ENCODE measurements around the gene MBNL2. TPM values are rescaled to one million over a fixed set of nuclear protein-coding genes. Genes with fewer than 3 reads are reported as not detected.

MBNL2 gene
- total RNA-seq, 1 experiment from 2014 or later: 0.17 TPM

DNA sequence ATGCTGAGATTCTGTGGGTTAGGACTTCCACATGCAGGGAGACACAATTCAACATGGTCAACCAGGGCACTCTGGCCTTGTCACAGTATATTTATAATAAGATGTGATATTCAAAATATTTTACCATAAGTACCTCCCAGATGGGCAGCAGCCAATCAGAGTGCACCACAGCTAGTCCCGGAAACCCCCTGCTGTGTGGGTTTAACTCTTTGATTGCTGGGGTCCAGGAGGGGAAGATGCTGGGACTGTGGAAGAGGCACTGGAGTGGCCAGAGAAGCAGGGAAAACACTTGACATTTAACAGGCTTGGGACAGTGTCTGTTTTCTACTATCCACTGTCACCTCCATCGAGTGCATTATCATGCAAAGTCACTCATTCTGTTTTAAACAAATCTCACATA is 99.0 kb downstream of the MBNL2 start:
- Histone ChIP-seq H2BK20ac (ENCODE audit: low read depth, low read length, poor library complexity, severe bottlenecking) (no peak overlapping the region), H3K4ac (ENCODE audit: low read depth, low read length) (no peak overlapping the region), H3T11ph (ENCODE audit: low read length) (no peak overlapping the region), H2AFZ (ENCODE audit: low read length) (no peak overlapping the region), H3K4me2 (ENCODE audit: insufficient read depth, insufficient read length, low read length) (no peak overlapping the region), H3K56ac (ENCODE audit: insufficient read length, low read depth, low read length) (no peak overlapping the region), H3K14ac (ENCODE audit: insufficient read depth, low read length) (no peak overlapping the region), H3K79me2 (ENCODE audit: insufficient read depth, low read length) (no peaks in the 10 kb centered on the region), H2BK15ac (ENCODE audit: low read depth, low read length) (no peak overlapping the region), H3K4me1 (ENCODE audit: insufficient read depth, low read length) (no peaks in the 10 kb centered on the region), H2BK12ac (ENCODE audit: insufficient read length, low read depth, low read length) (no peak overlapping the region), H4K8ac (replicated peaks; ENCODE audit: insufficient read length, low read depth, low read length) (no peak overlapping the region), H4K20me1 (ENCODE audit: control insufficient read depth, insufficient read depth, insufficient read length) (no peaks in the 10 kb centered on the region), H3K27me3 (ENCODE audit: insufficient read depth, low read length) (no peaks in the 10 kb centered on the region), H2BK120ac (ENCODE audit: low read depth, low read length, poor library complexity, severe bottlenecking) (no peak overlapping the region), H3K18ac (ENCODE audit: insufficient read length, low read depth, low read length) (no peak overlapping the region), H2AK5ac (ENCODE audit: insufficient read length, low read length) (no peak overlapping the region), H3K23me2 (ENCODE audit: insufficient read length, low read depth, low read length, poor library complexity, severe bottlenecking) (no peaks in the 10 kb centered on the region), H3K9me3 (ENCODE audit: control insufficient read depth, low read depth, low read length) (no peaks in the 10 kb centered on the region), H3K79me1 (ENCODE audit: insufficient read depth, low read depth, low read length, poor library complexity, severe bottlenecking) (no peaks in the 10 kb centered on the region), H4K5ac (ENCODE audit: insufficient read length, low read depth, low read length) (no peak overlapping the region), H2BK5ac (ENCODE audit: insufficient read length, low read length) (no peak overlapping the region), H3K23ac (ENCODE audit: insufficient read length, low read depth, low read length) (no peak overlapping the region), H4K91ac (ENCODE audit: insufficient read length, low read depth, low read length) (no peak overlapping the region), H3K27ac (ENCODE audit: insufficient read length, low read depth, low read length) (no peak overlapping the region), H3K9ac (ENCODE audit: extremely low read depth, insufficient read length, low read length) (no peak overlapping the region)
- no peaks in the 10 kb centered on the region for H3K9me3 Mint-ChIP-seq
- WGBS (ENCODE audit: extremely low coverage, insufficient read length, low lambda C conversion rate): no CpG with 5 or more reads among the region's 2 CpGs
- TF ChIP-seq, protein P1, sequence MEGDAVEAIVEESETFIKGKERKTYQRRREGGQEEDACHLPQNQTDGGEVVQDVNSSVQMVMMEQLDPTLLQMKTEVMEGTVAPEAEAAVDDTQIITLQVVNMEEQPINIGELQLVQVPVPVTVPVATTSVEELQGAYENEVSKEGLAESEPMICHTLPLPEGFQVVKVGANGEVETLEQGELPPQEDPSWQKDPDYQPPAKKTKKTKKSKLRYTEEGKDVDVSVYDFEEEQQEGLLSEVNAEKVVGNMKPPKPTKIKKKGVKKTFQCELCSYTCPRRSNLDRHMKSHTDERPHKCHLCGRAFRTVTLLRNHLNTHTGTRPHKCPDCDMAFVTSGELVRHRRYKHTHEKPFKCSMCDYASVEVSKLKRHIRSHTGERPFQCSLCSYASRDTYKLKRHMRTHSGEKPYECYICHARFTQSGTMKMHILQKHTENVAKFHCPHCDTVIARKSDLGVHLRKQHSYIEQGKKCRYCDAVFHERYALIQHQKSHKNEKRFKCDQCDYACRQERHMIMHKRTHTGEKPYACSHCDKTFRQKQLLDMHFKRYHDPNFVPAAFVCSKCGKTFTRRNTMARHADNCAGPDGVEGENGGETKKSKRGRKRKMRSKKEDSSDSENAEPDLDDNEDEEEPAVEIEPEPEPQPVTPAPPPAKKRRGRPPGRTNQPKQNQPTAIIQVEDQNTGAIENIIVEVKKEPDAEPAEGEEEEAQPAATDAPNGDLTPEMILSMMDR (conservative IDR thresholded peaks at IDR 0.05): no peak
- no peak overlapping the region for H3K27ac Mint-ChIP-seq
- H3K4me3 Mint-ChIP-seq: no peak overlapping the region
- H3K36me3 Mint-ChIP-seq (ENCODE audit: insufficient read depth in 1 of 3, low read depth in 3 of 3): no peaks in the 10 kb centered on the region
- DNase-seq: no peak
- H3K27me3 Mint-ChIP-seq (ENCODE audit: low read depth): peaks cover 7% of the 10 kb centered on the region
- peaks cover 2 to 6% of the 10 kb centered on the region in 2 experiments; a peak in 3 of 4 replicates for H3K4me1 Mint-ChIP-seq

Data from H9 (cell line).